Stimulated activated CD4-positive, alpha-beta T cell treated with anti-CD3 and anti-CD28 coated beads, Interleukin-12 subunit alpha, Interleukin-12 subunit beta, amount 100 ng/mL, for 48 hours (primary cell): ENCODE results near the gene LAMA2.

Source experiments
- DNase-seq, 3 donors: peaks; one replicate each; pipeline ENCODE4 v3.0.0-alpha.2; 2020; ENCODE audit warnings: low read depth in 2 of 3, low spot score in 1 of 3

Gene LAMA2

GRCh38 chr6:129416337-129416990, 533.5 kb downstream of the LAMA2 start:
- no peak for DNase-seq

GRCh38 chr6:129417416-129418086, 534.6 kb downstream of the LAMA2 start:
- DNase-seq = no peak

GRCh38 chr6:129419324-129419723, 536.4 kb downstream of the LAMA2 start:
- DNase-seq = no peak

DNA sequence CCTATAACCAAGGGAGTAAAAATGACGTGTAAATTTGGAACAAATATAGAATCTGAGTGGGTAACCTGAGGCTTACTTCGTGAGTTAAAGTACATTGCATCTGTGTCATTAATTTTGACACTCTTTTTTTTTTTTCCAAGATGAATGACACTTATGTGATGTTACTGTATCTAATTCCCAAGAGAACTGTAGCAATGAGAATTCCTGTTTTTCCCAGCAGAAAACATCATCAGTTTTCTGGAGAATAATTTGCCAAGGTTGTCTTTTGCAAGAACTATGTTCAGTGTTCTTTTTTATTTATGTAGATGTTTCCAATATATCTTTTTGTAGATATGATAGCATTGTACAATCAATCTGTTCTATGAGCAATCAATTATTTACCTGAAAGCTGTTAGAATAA, 543.4 kb downstream of the LAMA2 start:
- no peak for DNase-seq

GRCh38 chr6:129429956-129430355, 547.0 kb downstream of the LAMA2 start:
- DNase-seq = no peak

DNA sequence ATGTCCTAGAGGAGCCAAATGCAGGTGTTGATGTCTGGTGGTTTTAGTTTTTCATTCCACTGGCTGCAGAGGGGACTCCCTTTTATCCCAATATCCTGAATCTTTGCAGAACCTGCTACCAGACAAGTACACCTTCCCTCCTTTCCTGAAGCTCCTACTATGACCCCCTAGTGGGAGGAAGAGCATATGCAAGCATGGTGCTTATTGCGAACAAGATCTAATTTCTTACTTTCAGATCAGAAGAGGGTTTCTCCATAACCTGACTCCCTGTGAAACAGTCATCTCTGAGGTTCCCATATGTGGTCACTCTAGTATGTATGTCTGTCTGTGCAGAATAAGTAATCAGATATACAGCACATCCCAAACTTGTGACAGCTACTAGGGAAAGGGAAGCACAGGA, 549.8 kb downstream of the LAMA2 start:
- no peak for DNase-seq

DNA sequence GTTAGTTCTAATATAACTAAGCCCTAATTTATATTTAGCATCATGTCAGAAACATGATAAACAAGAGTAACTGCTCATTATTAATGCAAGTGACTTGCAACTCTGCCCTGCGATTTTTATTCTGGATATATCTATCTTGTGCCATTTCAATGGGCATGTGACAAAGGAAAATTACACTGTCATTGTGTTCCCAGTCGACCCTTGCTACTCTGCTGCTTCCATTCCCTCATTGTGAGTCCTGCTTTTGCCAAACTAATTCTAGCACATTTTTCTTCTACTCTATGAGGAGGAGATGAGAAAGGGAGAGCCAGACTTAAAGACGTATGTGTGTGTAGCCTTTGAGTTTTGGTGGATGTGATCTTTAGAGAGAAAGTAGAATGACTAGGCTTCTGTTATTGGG, 551.2 kb downstream of the LAMA2 start:
- DNase-seq = no peak

DNA sequence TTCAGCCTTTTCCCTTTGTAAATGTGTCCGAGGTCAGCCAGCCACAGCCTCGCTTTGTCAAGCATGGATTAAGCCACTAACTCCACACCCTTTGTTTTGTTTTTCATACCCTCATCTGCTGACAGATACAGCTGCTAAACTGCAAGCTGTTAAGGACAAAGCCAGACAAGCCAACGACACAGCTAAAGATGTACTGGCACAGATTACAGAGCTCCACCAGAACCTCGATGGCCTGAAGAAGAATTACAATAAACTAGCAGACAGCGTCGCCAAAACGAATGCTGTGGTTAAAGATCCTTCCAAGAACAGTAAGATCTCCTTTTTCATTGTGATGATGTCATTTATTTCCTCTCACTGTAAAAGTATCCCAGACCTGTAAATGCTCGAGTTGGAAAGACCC, 557.8 kb downstream of the LAMA2 start:
- no peak for DNase-seq

- DNase-seq = no peak
Observed at GRCh38 chr6:129444683-129445082, 561.7 kb downstream of the LAMA2 start.

DNA sequence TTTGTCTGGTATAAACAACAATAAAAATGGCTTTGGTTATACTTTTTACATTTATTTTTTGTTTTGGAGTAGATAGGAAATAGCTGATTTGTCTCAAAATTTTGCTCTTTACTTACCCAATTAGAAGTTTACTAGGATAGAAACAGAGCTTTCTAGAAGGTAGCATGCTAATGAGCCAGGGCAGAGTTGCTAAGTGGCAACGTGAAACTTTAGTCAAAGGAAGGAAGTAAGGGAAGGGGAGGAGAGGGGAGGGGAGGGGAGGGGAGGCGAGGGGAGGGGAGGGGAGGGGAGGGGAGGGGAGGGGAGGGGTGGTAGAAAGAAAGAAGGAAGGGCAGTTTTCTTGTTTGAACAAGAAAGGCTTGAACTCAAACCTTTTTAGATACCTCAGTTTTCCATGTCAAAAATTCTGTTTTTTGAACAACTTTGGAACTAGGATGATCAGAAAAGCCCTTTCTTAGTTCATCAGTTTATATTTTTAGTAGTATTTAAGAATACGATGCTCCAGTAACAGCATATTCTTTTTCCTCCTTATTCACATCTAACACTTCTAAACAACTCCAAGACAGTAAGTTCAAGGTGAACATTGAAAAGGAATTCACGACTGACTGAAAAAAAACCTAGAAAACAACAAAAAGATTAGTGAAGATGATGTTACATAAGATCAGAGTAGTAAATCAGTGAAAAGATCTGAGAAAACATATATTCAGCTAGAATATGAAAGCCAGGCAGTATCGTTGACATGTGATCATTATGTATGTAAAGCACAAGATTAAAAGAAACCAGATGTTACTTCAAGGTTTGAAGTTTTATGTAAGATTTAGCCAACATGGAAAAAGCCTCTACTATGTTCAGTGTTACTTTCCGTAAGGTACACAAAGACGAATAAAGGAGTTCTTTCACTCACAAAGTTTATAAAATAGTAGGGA, 563.6 kb downstream of the LAMA2 start:
- DNase-seq = no peak

GRCh38 chr6:129447198-129447565, 564.2 kb downstream of the LAMA2 start:
- DNase-seq = no peak

DNA sequence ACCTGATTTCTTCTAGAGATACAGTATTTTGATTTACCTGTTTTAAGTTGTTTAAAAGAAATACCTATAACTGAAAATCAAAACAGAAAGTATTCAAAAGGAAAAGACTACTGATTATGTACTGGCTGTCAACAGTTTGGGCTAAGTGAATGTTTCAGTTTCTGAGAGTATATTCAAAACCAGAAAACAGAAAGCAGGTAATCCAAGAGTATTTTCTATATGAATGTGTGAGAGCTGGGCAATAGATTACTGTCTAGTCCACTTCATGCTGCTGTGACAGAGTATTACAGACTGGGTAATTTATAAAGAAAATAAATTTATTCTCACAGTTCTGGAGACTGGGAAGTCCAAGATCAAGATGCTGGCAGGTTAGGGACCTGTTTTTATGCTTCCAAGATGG, 566.0 kb downstream of the LAMA2 start:
- DNase-seq = no peak

GRCh38 chr6:129451187-129451586, 568.2 kb downstream of the LAMA2 start:
- DNase-seq = no peak

DNA sequence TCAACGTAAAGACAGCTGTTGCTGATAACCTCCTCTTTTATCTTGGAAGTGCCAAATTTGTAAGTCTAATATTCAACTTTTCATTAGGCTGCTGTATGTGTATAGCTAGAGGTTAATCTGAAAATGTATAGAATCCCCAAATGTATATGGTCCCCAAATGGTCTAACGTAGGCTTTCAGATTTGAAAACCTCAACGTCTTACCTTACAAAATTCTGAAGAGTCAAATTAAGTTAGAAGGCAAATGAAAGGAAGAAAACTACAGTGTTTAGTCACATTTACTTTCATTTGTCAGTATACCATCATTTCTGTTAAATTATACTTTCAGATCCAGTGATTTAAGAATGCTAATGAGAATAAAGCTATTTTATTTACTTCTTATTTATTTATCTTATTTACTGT, 570.1 kb downstream of the LAMA2 start:
- no peak for DNase-seq

- DNase-seq = no peak
Observed at GRCh38 chr6:129454488-129454887, 571.5 kb downstream of the LAMA2 start.

DNA sequence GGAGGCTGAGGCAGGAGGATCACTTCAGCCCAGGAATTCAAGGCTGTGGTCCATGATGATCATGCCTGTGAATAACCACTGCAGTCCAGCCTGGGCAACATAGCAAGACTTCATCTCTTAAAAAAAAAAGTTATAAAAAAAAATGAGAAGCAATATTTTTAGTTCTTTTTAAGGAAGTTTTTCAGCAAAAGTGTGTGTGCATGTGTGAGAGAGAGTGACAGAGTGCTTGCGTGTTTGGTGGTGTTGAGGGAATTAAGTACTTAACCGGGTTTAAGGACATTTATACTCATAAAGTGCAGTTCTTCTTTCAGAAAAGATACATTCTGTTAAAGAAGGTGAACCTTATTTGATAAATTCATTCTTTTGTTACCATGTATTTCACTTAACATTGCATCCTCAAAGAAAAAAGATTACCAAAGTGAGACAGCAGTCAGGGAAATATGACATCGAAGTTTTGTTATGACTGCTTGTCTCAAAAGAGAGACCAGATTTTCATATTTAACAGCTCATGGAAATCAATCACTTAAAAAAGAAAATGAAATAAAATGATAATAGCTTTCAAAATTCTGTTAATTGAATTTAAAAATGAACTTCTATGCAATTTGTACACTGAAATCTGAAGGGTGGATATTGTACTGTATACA, 572.3 kb downstream of the LAMA2 start:
- no peak for DNase-seq

DNA sequence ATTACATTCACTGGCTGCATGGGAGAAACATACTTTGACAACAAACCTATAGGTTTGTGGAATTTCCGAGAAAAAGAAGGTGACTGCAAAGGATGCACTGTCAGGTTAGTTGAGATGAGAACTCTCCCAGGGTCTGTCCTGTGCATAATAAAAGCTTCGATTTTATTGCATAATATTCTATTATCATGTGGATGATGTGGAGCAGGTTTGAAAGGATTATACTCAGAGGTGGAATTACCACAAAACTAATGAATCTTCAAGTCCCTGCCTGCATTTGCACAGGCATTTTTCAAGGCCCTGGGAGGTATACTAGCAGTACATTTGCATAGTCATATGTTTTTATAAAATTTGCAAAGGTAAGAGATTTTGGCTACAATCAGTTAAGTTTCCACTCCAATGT, 577.3 kb downstream of the LAMA2 start:
- DNase-seq = no peak

DNA sequence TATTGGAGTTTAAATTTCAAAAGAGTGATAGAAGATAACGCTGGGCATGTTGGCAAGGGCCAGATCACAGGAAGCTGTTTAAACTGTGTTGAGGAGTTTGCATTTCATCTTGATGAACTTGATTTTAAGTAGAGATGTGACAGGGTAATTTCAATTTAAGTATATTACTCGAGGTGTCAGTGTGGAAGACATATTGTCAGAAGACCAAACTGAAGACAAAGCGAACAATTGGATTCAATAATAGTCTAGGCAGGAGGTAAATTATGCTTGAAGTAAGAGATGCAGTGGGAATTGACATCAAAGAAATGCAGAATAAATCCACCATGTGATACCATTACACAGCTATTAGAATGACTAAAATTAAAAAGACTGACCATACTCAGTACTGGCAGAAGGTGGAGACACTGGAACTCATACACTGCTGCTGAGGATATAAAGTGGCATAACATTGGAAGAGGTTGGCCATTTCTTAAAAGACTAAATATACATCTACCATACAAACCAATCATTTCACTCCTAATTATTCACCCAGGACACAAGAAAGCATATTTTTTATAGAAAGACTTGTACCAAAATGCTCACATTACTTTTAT, 586.2 kb downstream of the LAMA2 start:
- no peak for DNase-seq

DNA sequence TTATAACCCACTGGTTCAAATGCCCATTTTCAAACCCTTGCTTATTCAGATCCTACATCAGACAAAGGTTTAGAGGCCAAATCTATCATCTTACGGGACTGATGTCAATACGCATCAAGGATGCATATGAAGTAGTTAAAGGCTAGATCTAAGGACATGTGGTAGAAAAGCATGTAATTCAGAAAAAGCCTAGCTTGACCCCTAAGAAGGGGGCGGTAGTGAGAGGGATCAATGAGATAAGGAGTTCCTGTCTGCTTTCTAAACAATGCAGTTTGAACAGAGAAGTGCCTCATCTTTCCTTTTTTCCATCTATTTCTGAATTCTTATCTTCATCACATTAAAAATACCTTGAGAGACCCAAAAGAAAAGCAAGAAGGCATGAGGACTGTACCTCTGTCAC, 589.3 kb downstream of the LAMA2 start:
- DNase-seq = no peak

GRCh38 chr6:129473546-129473945, 590.6 kb downstream of the LAMA2 start:
- no peak for DNase-seq
